ENCODE data around the gene PRR19.

PRR19 gene

GRCh38 chr19:42284591-42285341 is 17.2 kb upstream of the PRR19 start:
- DNase-seq = no peak

- DNase-seq = no peak
Observed at GRCh38 chr19:42285541-42285941, 16.4 kb upstream of the PRR19 start.

- DNase-seq = no peak
Observed at GRCh38 chr19:42285988-42286348, 16.0 kb upstream of the PRR19 start.

GRCh38 chr19:42286349-42287016 is 15.4 kb upstream of the PRR19 start:
- DNase-seq = no peak

GRCh38 chr19:42287017-42287826 is 14.7 kb upstream of the PRR19 start:
- DNase-seq = no peak

GRCh38 chr19:42287827-42288107 is 14.2 kb upstream of the PRR19 start:
- no peak for DNase-seq

- no peak for DNase-seq
Observed at GRCh38 chr19:42288387-42288786, 13.5 kb upstream of the PRR19 start.

- no peak for DNase-seq
Observed at GRCh38 chr19:42288881-42289555, 12.9 kb upstream of the PRR19 start.

GRCh38 chr19:42289556-42290041 is 12.3 kb upstream of the PRR19 start:
- no peak for DNase-seq

- DNase-seq = no peak
Observed at GRCh38 chr19:42290136-42290522, 11.8 kb upstream of the PRR19 start.

GRCh38 chr19:42290523-42291434 is 11.2 kb upstream of the PRR19 start:
- no peak for DNase-seq

- DNase-seq = no peak
Observed at GRCh38 chr19:42291435-42291810, 10.5 kb upstream of the PRR19 start.

- DNase-seq = no peak
Observed at GRCh38 chr19:42292042-42292960, 9.6 kb upstream of the PRR19 start.

- DNase-seq = no peak
Observed at GRCh38 chr19:42292963-42293362, 9.0 kb upstream of the PRR19 start.

GRCh38 chr19:42293540-42293939 is 8.4 kb upstream of the PRR19 start:
- no peak for DNase-seq

GRCh38 chr19:42293948-42294347 is 8.0 kb upstream of the PRR19 start:
- no peak for DNase-seq

- DNase-seq = no peak
Observed at GRCh38 chr19:42294471-42295137, 7.3 kb upstream of the PRR19 start.

- no peak for DNase-seq
Observed at GRCh38 chr19:42295342-42295741, 6.6 kb upstream of the PRR19 start.

- peak; percentile 31 for DNase-seq
Observed at GRCh38 chr19:42295831-42296525, 6.0 kb upstream of the PRR19 start.

- no peak for DNase-seq
Observed at GRCh38 chr19:42297039-42297438, 4.9 kb upstream of the PRR19 start.
